GM19397 (cell line): ENCODE results near the gene RFX3.
A peak's percentile ranks its signal among the peaks of the same experiment; 100 is the strongest.

Experiments used
- ATAC-seq: cut with Tn5 transposase; IDR thresholded peaks from one replicate; pipeline ENCODE4 v1.9.1; 2021; ENCODE audit warnings: mild to moderate bottlenecking, moderate library complexity; ENCODE audit not compliant: unreplicated experiment

Gene RFX3

DNA sequence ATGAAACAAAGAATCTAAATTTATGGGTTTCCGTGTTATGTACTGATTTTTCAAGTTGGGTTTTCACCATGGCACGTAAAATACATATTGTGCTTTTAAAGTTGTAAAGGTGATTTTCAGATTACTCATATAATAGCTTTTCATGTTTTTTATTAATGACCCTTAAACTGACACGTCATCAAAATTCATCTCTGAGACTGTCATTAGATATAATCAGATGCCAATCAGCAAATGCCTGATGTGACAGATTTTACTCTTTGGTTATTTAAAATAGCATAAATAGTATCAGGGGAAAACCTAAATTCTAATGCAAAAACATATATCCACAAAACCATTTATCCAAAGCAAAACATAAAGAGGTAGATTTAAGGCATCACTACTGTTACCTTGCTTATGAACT, 11.0 kb downstream of the RFX3 start:
- no peak for ATAC-seq

DNA sequence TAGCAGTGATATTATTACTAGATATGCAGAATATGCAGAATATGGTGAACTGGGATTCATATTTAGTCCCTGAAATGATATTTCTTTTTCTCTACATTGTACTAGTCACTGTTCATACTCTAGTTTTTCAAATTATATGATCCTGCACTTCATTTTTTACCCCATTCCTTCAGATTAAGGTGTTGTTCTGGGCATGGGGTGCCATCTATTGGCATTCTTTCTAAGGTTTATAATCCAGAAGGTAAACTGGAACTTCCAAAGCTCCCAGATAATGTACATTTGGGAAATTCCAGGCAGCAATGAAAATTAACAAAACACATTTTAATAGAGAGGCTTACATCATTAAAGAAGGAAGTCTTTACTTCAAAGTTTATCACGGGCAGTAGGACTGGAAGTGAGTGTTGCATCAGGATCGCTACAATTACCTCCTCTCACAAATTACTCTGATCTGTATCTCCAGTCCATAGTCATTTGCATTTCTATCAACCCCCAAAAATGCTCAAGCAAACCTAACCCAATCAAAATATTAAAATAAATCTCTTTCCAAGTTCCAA, 12.5 kb downstream of the RFX3 start:
- no peak for ATAC-seq

DNA sequence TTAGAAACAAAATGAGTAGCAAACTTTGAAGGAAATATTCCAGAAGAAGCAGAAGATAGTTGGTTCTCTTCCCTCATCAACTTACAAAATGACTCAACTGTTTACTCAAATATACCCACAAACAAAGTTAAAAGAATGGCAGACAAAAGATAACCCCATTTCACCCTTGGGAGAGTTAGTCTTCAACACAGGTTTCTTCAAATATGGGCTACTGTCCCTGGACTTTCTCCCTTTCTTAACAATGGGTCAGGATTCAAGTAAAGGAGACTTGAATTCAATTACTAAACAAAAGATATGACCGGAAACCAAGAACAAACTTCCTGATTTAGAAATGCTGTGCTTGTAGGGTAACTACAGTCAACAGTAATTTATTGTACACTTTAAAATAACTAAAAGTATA, 14.2 kb downstream of the RFX3 start:
- no peak for ATAC-seq

DNA sequence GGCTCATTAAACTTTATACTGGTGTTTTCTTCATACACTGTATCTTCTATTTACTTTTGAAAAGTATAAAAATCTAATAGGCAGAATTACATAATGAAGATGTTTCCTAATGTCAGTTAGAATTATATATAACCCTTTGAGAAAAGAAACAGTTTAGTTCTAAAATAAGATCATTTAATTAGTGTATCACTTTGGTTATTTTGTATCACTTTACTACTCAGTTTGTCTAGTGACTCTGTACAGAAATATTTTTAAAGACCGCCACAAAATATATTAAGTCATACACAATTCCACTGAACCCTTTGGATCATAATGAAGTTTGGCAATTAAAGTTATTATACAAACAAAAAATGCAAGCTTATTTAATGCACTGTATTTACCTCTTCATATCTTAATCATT, 15.0 kb downstream of the RFX3 start:
- no peak for ATAC-seq

DNA sequence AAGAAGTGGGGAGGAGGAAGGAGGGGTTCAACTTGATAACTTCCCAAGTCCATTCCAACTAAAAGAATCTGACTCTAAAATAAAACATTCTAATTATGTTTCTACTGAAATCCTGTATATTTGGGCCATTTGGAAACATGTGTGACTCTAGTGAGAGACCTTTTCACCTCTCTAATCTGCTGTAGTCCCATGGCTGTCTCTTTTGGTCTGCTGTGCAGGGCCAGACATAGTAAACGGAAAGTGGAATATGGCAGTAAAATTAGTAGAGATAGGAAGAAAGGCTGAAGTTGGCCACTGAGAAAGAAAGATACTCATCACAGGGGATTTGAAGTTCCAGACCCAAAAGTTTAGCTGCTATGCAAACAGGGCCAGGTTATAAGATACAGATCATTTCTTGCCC, 15.9 kb downstream of the RFX3 start:
- no peak for ATAC-seq

DNA sequence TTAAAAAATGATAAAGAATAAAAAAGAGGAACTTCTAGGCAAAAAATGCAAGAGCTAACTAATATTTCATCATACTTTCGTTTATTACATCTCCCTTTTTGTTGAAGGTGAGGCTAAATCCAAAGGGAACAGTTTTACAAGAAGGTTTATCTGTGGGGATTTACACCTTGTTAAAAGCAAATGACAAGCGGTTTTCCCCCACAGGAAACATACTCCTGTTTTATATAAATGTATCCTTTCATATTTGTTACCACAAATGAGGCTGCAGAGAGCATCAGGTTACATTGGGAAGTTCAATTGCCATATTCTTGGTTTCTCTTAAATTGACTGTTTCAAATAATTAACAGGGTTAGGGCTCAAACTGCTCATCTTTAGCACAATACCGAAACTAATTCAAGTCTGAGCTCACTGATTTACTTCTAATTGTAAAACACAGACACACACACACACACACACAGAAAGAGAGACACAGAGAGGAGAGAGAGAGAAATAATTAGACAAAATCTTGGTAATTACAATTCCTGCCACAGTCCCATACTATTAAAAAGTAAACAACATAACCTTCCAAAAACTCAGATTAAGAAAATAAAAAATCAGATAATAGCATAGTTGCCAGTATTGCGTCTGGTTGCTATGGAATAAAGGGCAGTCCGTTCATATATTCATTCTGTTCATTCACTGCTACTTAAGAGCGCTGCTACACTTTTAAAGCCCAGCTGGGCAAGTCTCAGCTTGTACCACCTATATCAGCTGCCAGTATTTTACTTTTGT, 17.1 kb downstream of the RFX3 start:
- ATAC-seq: no peak

DNA sequence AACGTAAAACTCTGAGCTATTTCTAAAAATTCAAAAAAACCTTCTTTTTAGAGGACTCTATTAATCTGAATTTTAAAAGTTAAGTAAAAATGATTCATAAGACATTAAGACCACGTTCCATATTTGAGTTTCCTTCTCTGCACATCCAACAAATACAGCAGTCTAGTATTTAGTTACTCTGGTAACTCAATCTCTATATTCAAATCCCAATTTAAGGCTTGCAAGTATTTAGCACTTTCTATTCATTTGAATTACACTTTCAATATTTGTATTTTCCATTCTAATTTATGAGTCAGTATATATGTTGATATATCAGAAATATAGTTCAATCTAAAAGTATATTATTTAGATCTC, 17.7 kb downstream of the RFX3 start:
- ATAC-seq: no peak

DNA sequence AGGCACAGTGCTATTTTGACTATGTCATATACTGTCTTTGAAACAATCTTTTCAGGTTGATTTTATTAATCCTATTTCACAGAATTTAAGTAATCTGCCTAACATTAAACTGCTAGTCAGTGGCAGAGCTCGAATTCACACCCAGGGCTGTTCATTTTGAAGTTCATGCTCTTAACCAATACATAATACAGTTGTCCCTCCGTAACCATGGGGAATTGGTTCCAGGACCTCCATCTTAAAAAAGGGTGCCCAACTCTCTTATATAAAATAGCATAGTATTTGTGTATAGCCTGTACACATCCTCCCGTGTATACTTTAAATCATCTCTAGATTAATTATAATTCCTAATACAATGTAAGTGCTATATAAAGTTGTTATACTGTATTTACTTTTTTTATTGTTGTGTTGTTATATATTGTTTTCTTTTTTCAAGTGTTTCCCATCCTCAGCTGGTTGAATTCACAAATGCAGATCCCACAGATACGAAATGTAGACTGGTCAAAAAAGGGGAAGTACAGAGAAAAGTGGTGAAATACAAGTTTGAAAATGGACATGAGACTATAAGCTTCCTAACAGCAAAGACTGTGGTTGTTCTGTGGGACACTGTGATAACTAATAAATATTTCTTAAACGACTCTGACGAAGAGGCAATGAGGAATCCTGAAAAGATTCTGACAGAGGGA, 18.3 kb downstream of the RFX3 start:
- ATAC-seq: no peak

DNA sequence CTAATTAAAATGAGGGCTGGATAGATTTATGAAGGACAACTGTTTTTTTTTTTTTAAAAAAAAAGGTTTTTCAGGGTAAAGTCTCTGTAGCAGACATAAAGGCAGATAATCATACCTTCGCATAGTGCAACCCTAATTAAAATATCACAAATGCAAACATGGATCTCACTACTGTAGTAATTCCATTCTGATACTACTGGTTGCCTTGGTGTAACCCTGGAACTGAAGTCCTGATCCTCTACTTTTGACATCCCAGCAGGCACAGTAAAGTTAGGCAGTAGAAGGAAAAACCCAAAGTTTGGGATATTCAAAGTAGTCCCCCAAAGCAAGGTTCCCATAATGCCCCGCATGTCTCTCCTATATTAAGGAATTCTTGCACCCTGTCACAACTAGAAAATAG, 19.6 kb downstream of the RFX3 start:
- ATAC-seq: no peak

DNA sequence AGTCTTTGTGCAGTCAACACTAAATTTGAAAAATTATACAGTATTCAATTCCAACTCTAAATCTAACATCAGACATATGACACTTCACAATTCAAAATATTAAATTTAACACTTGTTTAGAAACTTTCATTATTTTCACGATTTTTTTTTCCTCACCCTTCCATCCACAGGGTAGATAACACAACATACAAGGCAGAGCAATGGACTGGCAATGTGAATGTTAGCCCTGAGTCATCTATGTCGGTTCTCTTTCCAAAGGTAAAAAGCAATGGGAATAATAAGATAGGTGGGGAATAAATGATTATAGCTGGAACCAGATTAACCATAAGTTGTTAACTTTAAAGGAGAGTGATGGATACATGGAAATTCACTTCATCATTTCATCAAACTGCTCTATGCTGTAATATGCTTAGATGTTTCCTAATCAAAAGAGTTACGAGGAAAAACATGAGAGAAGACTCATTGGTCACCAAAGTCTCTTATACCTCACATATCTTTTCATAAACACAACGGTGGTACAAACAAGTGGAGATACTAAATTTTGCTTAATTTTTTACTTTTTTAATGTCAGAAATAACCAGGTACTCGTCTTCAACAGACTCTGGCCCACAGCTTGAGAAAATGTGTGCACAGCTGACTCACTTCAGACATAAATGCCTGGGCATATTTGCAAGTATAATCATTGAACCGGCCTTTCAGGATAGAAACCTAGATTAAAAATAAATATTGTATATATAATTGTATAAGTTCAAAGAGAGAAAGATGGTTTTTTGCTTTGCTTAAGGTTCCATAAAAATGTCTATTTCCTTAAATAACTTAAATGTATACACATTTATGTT, 23.0 kb downstream of the RFX3 start:
- ATAC-seq: no peak

DNA sequence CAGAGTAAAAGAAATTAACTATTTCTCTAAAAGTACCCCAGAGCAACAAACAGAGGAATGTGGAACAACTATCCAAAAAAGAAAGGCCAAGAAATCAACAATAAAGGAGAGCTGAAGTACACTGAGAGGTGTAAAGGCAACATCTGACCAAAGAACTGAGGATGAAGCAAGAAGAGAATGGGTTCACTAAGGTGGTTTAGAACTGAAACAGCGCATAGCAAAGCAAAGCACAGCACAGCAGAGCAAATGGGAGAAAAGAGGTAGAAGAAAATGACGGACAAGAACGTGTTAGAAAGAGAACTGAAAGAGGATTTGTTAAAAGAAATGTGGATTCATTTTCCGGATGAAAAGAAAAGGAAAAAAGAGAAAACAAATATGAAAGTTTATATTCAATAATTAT, 25.8 kb downstream of the RFX3 start:
- no peak for ATAC-seq

DNA sequence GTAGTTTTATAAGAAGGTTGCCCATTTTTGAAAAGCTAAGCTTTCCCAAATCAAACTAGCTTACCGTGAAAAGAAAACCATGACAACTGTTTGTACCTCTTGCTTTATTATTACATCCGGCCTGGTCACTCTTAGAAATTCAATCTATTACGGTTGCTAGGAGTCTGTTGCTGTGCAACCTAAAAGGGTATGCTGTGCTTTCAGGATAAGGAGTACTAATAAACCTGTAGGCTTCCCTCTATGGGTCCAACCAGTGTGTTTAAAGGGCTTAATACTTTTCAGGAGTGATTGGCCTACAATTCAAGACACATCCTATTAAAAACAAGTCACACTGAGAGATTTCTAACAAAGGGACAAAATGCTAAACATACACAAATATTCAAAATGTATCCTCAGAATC, 27.1 kb downstream of the RFX3 start:
- ATAC-seq: no peak

DNA sequence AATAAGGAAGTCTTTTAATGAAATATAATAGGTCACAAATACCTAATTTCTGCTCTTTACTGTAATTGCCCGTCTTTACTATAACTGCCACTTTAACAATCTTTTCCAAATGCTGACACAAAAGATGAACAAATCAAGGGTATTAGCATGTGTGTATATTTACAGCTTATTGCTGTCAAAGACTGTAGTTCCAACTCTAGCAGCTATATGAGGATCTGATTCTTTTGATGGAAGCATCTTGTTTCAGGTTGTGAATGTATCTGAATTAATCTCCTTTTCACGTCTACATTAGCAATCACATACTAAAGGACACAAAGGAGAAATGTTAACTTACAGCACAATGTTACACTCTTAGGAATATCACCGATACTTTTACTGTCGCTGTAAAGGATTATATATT, 27.9 kb downstream of the RFX3 start:
- no peak for ATAC-seq

DNA sequence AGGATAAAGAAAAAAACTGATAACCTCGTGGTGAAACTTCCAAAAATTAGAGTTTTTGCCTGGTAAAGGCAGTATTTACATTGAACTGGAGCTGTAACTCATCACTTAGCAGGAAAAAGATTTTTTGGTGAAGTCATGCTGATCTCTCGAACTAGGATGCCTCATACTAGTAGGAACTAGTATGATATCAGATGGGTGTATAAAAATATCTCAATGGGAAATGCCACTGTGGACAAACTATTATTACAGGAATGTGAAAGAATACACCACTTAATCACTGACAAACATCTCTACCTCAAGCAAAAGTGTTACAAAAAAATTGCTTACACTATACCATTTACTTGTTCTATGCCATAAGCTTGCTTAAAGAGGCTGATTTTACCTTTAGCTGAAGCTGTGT, 28.4 kb downstream of the RFX3 start:
- ATAC-seq: no peak

DNA sequence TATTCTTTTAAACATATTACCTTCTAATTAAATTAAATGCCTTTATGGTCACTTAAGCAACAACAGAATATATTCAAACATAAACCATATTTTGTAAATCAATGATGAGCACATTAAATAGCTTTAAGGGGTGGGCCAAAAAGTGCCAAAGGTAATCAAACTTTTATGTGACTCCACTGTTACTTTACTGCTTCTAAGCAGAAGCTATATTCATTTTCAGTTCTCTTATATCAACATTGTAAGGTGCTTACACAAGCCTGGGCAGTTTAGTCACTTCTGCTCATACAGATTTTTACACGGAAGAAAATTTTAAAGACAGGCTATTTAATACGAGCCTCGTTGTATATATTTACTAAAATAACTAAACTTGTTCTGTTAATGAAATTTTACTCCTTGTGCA, 29.9 kb downstream of the RFX3 start:
- ATAC-seq: no peak

DNA sequence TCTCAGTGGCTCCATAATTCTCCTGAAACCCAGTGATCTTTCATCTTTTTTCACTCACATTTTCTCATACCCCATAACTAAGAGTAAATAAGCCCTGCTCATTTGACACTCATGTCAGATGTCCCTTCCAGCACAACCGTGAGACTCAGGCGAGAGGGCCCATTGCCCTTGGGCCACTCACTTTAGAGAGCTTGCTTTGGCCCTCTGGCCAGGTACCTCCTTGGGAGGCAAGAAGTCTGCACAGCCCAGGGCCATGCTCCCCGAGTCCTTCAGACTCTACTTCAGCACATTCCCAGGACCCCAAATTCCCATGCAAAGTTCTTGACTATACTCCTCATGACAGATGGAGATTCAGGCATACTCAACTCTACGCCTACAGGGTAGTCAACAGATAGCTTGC, 33.6 kb downstream of the RFX3 start:
- ATAC-seq: no peak

DNA sequence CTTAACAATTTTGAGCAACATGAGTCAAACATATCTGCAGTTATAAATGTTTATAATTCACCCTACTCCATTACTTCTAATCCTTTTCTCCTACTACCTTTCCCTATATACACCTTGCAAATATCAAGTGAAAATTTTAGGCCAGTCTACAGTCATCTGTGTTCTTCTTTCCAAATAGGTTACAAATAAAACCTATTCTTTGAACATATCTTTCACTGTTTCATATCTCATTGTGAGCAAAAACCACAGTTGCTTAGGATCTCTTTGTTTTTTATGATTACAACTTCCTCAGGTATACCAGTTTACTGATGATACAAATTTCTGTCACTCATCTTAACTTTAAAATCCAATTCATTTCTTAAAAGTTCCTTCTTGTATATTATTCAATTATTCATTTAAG, 34.4 kb downstream of the RFX3 start:
- no peak for ATAC-seq

DNA sequence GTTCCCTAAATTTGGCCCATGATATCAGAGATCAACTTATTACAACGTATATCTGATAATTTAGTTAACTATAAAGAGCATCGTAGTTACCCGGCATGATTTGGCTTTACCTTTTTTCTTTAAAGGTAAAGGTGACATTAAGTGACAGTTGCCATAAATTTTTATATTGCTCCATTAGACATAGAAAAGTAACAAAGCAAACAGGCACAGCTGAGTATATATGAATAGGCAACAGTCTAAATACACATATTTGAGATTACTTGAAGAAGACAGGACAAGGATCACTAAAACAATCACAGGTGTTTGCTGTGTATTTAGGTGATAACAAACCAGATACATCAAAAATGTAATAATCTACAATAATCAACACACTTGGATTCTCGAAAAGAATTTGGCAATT, 34.8 kb downstream of the RFX3 start:
- ATAC-seq: no peak

DNA sequence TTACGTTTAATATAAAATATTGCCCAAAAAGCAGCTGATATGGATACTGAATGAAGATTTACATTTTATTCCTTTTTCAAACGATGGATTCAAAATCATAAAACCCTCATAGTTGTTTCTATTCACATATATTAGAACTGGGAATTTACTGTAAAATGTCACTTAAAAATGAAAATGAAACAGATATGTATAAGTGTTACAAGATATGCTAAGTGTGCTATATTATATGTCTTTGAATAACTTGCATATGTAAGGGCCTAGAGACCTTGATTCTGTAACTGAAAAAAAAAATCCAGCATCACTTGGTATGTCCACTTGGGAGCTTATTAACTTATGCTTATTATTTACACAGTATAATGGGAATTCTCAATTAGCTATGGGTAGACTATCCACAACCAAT, 43.2 kb downstream of the RFX3 start:
- no peak for ATAC-seq

DNA sequence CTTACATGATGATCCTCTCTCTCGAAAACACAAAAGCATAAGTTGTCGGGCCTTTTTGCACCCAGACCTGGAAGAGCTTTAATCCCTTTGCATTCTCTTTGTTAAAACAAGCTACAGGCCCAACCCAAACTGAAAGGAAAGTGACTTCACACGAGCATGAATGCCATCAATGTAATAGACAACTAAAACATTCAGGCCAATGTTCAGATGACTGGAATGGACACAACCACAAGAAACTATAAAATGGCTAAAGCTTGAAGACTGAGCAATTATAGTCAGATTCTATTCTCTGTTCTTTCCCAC, 45.5 kb downstream of the RFX3 start:
- peak; percentile 4 for ATAC-seq

DNA sequence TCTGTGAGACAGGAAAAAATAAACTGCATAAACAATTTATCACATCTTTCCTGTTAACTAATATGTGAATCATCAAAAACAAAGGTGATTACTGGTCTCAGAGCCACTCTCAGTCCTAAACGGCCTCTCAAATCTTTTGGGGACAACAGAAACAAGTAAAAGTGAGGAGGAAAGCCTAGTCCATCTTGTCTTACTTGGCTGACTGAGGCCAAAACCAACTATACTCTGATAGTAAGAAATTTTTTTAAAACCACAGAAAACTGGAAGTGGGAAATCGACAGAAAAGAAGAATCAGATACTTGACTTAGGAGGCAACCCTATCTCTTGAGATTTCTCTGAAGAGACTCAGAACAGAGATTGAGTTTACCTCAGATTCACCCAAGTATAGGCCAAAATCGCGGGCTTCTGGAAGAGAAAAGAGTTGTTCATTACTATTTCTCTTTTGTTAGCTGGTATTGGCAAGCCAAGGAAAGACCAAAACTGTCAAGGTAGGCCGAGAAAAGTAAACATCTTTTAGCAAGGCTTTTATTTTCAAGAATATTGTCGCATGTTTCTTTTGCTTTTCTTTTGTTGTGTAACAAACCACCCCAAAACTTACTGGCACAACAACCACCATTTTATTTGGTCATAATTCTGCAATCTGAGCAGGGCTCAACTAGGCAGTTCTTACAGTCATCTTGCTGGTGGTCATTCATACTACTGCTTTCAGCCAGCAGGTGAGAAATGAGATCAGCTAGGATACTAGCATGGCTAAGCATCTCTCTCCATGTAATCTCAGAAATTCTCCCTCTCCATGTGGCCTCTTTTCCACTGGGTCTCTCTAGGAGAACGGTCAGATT, 46.1 kb downstream of the RFX3 start:
- peak; percentile 41 for ATAC-seq
